Kidney (tissue), 14 donors: ENCODE data around the gene ARHGAP18. TPM values are rescaled to one million over a fixed set of nuclear protein-coding genes. Genes with fewer than 3 reads are reported as not detected.

Experiments
- DNase-seq, 5 donors: peaks; one replicate each; pipeline ENCODE4 v3.0.0-alpha.2; 2013 to 2020
- FAIRE-seq: peaks from 2 replicates; lab custom pipeline; 2012; peaks lifted over from hg19 to GRCh38; lab: Jason Lieb, UNC
- H3K27ac ChIP-seq, 2 donors: one replicate each; pipeline ENCODE4 v1.7.0; 2013; ENCODE audit warnings: low read depth in 2 of 2, low read length in 2 of 2, inconsistent platforms in 1 of 2
- H3K27me3 ChIP-seq: one replicate; pipeline ENCODE4 v1.7.1; 2013; ENCODE audit warnings: low read length, inconsistent platforms; ENCODE audit not compliant: control insufficient read depth, insufficient read depth
- H3K36me3 ChIP-seq, 3 donors: one replicate each; pipeline versions ENCODE4 v1.7.0 to v1.7.1; 2013; ENCODE audit warnings: low read length in 3 of 3, control low read depth in 1 of 3, inconsistent platforms in 1 of 3; ENCODE audit not compliant: insufficient read depth in 3 of 3, control insufficient read depth in 2 of 3
- H3K4me1 ChIP-seq, 3 donors: one replicate each; pipeline versions ENCODE4 v1.7.0 to v1.7.1; 2013; ENCODE audit warnings: low read length in 3 of 3, inconsistent platforms in 1 of 3, low read depth in 1 of 3; ENCODE audit not compliant: control insufficient read depth in 2 of 3, insufficient read depth in 2 of 3
- H3K4me3 ChIP-seq, 3 donors: one replicate each; pipeline versions ENCODE4 v1.7.0 to v1.8.1; 2013; ENCODE audit warnings: low read length in 3 of 3, control low read depth in 1 of 3, inconsistent platforms in 1 of 3
- H3K9ac ChIP-seq, 3 donors: one replicate each; pipeline versions ENCODE4 v1.7.0 to v1.7.1; 2013; ENCODE audit warnings: low read length in 3 of 3, control low read depth in 1 of 3, inconsistent platforms in 1 of 3
- H3K9me3 ChIP-seq, 3 donors: one replicate each; pipeline versions ENCODE4 v1.7.0 to v1.7.1; 2013; ENCODE audit warnings: low read length in 3 of 3, control low read depth in 1 of 3, inconsistent platforms in 1 of 3; ENCODE audit not compliant: control insufficient read depth in 2 of 3, insufficient read depth in 1 of 3
- CTCF ChIP-seq: IDR thresholded peaks from 3 replicates; pipeline ENCODE4 v1.5.1; 2012; ENCODE audit warnings: mild to moderate bottlenecking, moderate library complexity, borderline replicate concordance; ENCODE audit not compliant: insufficient read depth; ENCODE audit errors: extremely low read depth
- intact Hi-C: fragments of 100-400 bp; cut with DNase I; formaldehyde crosslinking; loops from one replicate; pipeline ENCODE4 v1.11.1; 2022
- polyA plus RNA-seq: library from polyadenylated mRNA; stranded (reverse); fragments of 350-450 nt; fragmentation: Illumina TruSeq; extraction: RNeasy Lipid Tissue Mini Kit (QIAGEN cat#74804); gene quantifications from one replicate; pipeline ENCODE4 v1.2.3, GENCODE V29; 2014; ENCODE audit warnings: low read depth, low replicate concordance; ENCODE audit not compliant: insufficient read depth
- total RNA-seq: library from RNA; stranded (reverse); fragmentation: NEBNext Ultra II Directional; extraction: Animal tissue kit (Norgen Biotek cat#: 25700); gene quantifications from one replicate; pipeline ENCODE4 v1.2.1, GENCODE V29; 2021
- donor health status: control.
- donor health status: control.
- donor health status: control.
- donor health status: control.
- donor health status: control.
- donor health status: DM: yes; HTN: yes; CAD: no.
- donor health status: Normal renal cell carcinoma (clear cell type).

ARHGAP18 gene
- total and polyA plus RNA-seq, 2 donors from 2014 or later = 26.5 to 39.8 TPM

GRCh38 chr6:129643176-129643575, 66.8 kb downstream of the ARHGAP18 start:
- Histone ChIP-seq H3K4me1 (peaks cover 7 to 29% (median 8%) of the 10 kb centered on the region in 3 donors), H3K27ac (peak overlapping the region in 1 of 2 donors; percentile 26)
- TF ChIP-seq CTCF = no peak

DNA sequence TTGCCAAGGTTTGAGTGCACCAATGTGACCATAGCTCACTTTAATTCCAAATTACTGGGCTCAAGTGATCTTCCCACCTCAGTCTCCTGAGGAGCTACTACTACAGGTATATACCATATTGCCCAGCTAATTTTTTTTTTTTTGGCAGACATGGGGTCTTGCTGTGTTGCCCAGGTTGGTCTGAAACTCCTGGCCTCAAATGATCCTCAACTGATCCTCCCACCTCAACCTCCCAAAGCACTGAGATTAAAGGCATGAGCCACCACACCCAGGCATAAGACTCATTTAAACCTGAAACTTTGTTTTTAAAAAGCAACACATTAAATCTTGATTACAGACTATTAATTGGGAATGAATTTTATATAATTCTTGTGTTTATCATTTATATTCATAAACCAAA, 67.7 kb downstream of the ARHGAP18 start:
- peaks cover 7 to 33% (median 8%) of the 10 kb centered on the region in 3 donors for H3K4me1 ChIP-seq
- no peak overlapping the region for H3K4me3 ChIP-seq
- TF ChIP-seq CTCF = no peak
- FAIRE-seq = no peak
- DNase-seq = no peak
- peaks cover 0 to 7% (median 2%) of the 10 kb centered on the region in 3 donors for H3K36me3 ChIP-seq
- intact Hi-C loops = no loop called here
- H3K27ac ChIP-seq = no peak overlapping the region
- H3K9me3 ChIP-seq = no peaks in the 10 kb centered on the region
- no peaks in the 10 kb centered on the region for H3K27me3 ChIP-seq
- H3K9ac ChIP-seq = no peak overlapping the region

More at GRCh38 chr6:129643176-129643575, 66.8 kb downstream of the ARHGAP18 start:
- no peak overlapping the region for H3K9ac ChIP-seq
- no peak overlapping the region for H3K4me3 ChIP-seq
- H3K9me3 ChIP-seq = no peaks in the 10 kb centered on the region
- FAIRE-seq (no peak), DNase-seq (no peak)
- no peaks in the 10 kb centered on the region for H3K36me3 ChIP-seq
- H3K27me3 ChIP-seq = no peaks in the 10 kb centered on the region
- intact Hi-C loops = no loop called here

DNA sequence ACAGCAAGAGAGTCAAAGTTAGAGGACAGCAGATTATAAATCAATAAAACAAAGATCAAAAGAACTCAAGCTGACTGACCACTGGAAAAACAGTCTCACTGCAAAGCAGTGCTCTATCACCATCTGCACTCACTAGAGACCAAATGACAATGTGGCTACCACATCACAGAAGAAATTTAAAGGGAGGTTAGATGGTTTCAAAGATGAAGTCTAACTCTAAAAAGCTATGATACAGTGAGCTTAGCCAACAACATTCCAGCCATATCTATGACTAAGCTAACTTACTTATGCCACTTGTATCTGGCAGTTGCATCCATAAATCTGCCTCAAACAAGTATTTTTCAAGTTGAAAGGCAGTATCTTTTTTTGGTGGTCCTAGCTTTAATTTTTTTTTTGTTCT, 68.6 kb downstream of the ARHGAP18 start:
- Histone ChIP-seq H3K9me3 (no peaks in the 10 kb centered on the region), H3K27ac (no peak overlapping the region), H3K4me1 (peaks cover 7 to 28% (median 8%) of the 10 kb centered on the region in 3 donors), H3K36me3 (peaks cover 0 to 10% (median 2%) of the 10 kb centered on the region in 3 donors), H3K27me3 (no peaks in the 10 kb centered on the region), H3K4me3 (no peak overlapping the region), H3K9ac (no peak overlapping the region)
- DNase-seq (no peak), FAIRE-seq (no peak)
- TF ChIP-seq CTCF = no peak
- intact Hi-C loops = no loop called here

GRCh38 chr6:129638686-129639085, 71.3 kb downstream of the ARHGAP18 start:
- no peak for DNase-seq
- intact Hi-C loops = no loop called here
- no peaks in the 10 kb centered on the region for H3K9me3 ChIP-seq
- H3K9ac ChIP-seq = peak overlapping the region in 1 of 3 donors; percentile 37
- no peak for TF ChIP-seq CTCF
- no peak overlapping the region for H3K4me3 ChIP-seq
- peaks cover 0 to 12% (median 5%) of the 10 kb centered on the region in 3 donors for H3K36me3 ChIP-seq
- H3K27me3 ChIP-seq = no peaks in the 10 kb centered on the region
- no peak for FAIRE-seq
- H3K27ac ChIP-seq = no peak overlapping the region
- peaks cover 0 to 8% (median 5%) of the 10 kb centered on the region in 3 donors for H3K4me1 ChIP-seq
